Measurements from ENCODE around the gene REELD1. TPM values are rescaled to one million over a fixed set of nuclear protein-coding genes. Genes with fewer than 3 reads are reported as not detected.

Gene REELD1
- total RNA-seq, 1 experiment from 2014 or later = not detected

- H3K4me1 ChIP-seq (ENCODE audit: insufficient read depth, low read length) = no peaks in the 10 kb centered on the region
- no peak overlapping the region for H2BK120ac ChIP-seq (ENCODE audit: low read depth, low read length, poor library complexity, severe bottlenecking)
- H2BK15ac ChIP-seq (ENCODE audit: low read depth, low read length) = no peak overlapping the region
- no peak overlapping the region for H3K23ac ChIP-seq (ENCODE audit: insufficient read length, low read depth, low read length)
- H3T11ph ChIP-seq (ENCODE audit: low read length) = no peak overlapping the region
- H2BK12ac ChIP-seq (ENCODE audit: insufficient read length, low read depth, low read length) = no peak overlapping the region
- H3K14ac ChIP-seq (ENCODE audit: insufficient read depth, low read length) = no peak overlapping the region
- peaks cover 3% of the 10 kb centered on the region for H3K27me3 Mint-ChIP-seq (ENCODE audit: low read depth)
- H4K20me1 ChIP-seq (ENCODE audit: control insufficient read depth, insufficient read depth, insufficient read length) = no peaks in the 10 kb centered on the region
- H2BK20ac ChIP-seq (ENCODE audit: low read depth, low read length, poor library complexity, severe bottlenecking) = no peak overlapping the region
- no peaks in the 10 kb centered on the region for H3K23me2 ChIP-seq (ENCODE audit: insufficient read length, low read depth, low read length, poor library complexity, severe bottlenecking)
- H3K4me2 ChIP-seq (ENCODE audit: insufficient read depth, insufficient read length, low read length) = no peak overlapping the region
- no peak overlapping the region for H2BK5ac ChIP-seq (ENCODE audit: insufficient read length, low read length)
- H3K79me1 ChIP-seq (ENCODE audit: insufficient read depth, low read depth, low read length, poor library complexity, severe bottlenecking) = no peaks in the 10 kb centered on the region
- no peaks in the 10 kb centered on the region for H3K36me3 Mint-ChIP-seq (ENCODE audit: insufficient read depth in 1 of 3, low read depth in 3 of 3)
- no peaks in the 10 kb centered on the region for H3K9me3 ChIP-seq (ENCODE audit: control insufficient read depth, low read depth, low read length)
- H3K4me3 Mint-ChIP-seq = no peak overlapping the region
- no peak overlapping the region for H3K27ac ChIP-seq (ENCODE audit: insufficient read length, low read depth, low read length)
- H4K8ac ChIP-seq (replicated peaks; ENCODE audit: insufficient read length, low read depth, low read length) = no peak overlapping the region
- DNase-seq = no peak
- no peak overlapping the region for H3K4ac ChIP-seq (ENCODE audit: low read depth, low read length)
- H2AFZ ChIP-seq (ENCODE audit: low read length) = no peak overlapping the region
- no peak overlapping the region for H3K27ac Mint-ChIP-seq
- no peak overlapping the region for H2AK5ac ChIP-seq (ENCODE audit: insufficient read length, low read length)
- H3K9ac ChIP-seq (ENCODE audit: extremely low read depth, insufficient read length, low read length) = no peak overlapping the region
- H3K9me3 Mint-ChIP-seq = no peaks in the 10 kb centered on the region; a peak in 2 of 5 replicates
- no peaks in the 10 kb centered on the region for H3K4me1 Mint-ChIP-seq
- no peak overlapping the region for H3K56ac ChIP-seq (ENCODE audit: insufficient read length, low read depth, low read length)
- no peak overlapping the region for H3K18ac ChIP-seq (ENCODE audit: insufficient read length, low read depth, low read length)
- H3K27me3 ChIP-seq (ENCODE audit: insufficient read depth, low read length) = no peaks in the 10 kb centered on the region
- H4K5ac ChIP-seq (ENCODE audit: insufficient read length, low read depth, low read length) = no peak overlapping the region
- no peak for TF ChIP-seq CTCF (conservative IDR thresholded peaks at IDR 0.05)
- no peak overlapping the region for H4K91ac ChIP-seq (ENCODE audit: insufficient read length, low read depth, low read length)
- no peaks in the 10 kb centered on the region for H3K79me2 ChIP-seq (ENCODE audit: insufficient read depth, low read length)
These were observed 48.5 kb upstream of the REELD1 start for GRCh38 chr4:146165840-146166239.

Data from H9 (cell line).